Glutamatergic neuron (in vitro differentiated cells): Measurements from ENCODE around the gene PRDM16. TPM values are rescaled to one million over a fixed set of nuclear protein-coding genes. Genes with fewer than 3 reads are reported as not detected.

Experiments
- DNase-seq: peaks from one replicate; pipeline ENCODE4 v3.0.0; 2022
- H3K27ac Mint-ChIP-seq: one replicate; pipeline ENCODE4 v1.8.0; 2020; ENCODE audit warnings: mild to moderate bottlenecking, mixed read lengths, inconsistent platforms; ENCODE audit not compliant: unreplicated experiment
- H3K27me3 Mint-ChIP-seq: one replicate; pipeline ENCODE4 v1.8.0; 2020; ENCODE audit warnings: mild to moderate bottlenecking, moderate library complexity, mixed read lengths, inconsistent platforms; ENCODE audit not compliant: unreplicated experiment
- H3K36me3 Mint-ChIP-seq: one replicate; pipeline ENCODE4 v1.8.0; 2020; ENCODE audit warnings: mild to moderate bottlenecking, mixed read lengths, inconsistent platforms; ENCODE audit not compliant: unreplicated experiment
- H3K4me1 Mint-ChIP-seq: one replicate; pipeline ENCODE4 v1.8.0; 2020; ENCODE audit warnings: mild to moderate bottlenecking, low read depth, mixed read lengths, inconsistent platforms; ENCODE audit not compliant: unreplicated experiment
- H3K4me3 Mint-ChIP-seq: one replicate; pipeline ENCODE4 v1.8.0; 2020; ENCODE audit warnings: mild to moderate bottlenecking, mixed read lengths, inconsistent platforms; ENCODE audit not compliant: unreplicated experiment
- H3K9me3 Mint-ChIP-seq: one replicate; pipeline ENCODE4 v1.8.0; 2020; ENCODE audit warnings: mild to moderate bottlenecking, moderate library complexity, mixed read lengths, inconsistent platforms; ENCODE audit not compliant: unreplicated experiment
- CTCF ChIP-seq: fragments of 200-600 bp; sonication (generic); IDR thresholded peaks from one replicate; pipeline ENCODE4 v1.5.0; 2021; ENCODE audit not compliant: partially characterized antibody, unreplicated experiment
- total RNA-seq: library from RNA; stranded (reverse); fragmentation: NEBNext Ultra II Directional; extraction: Animal tissue kit (Norgen Biotek cat#: 25700); gene quantifications from one replicate; pipeline ENCODE4 v1.2.1, GENCODE V29; 2021; ENCODE audit not compliant: unreplicated experiment

The PRDM16 gene
- total RNA-seq, 1 donor from 2014 or later, result 0.07 TPM

GRCh38 chr1:3121401-3122210 is 52.6 kb downstream of the PRDM16 start:
- Mint-ChIP-seq H3K9me3 (peaks cover 1% of the 10 kb centered on the region), H3K4me3 (no peak overlapping the region), H3K4me1 (peaks cover 5% of the 10 kb centered on the region), H3K36me3 (no peaks in the 10 kb centered on the region), H3K27ac (no peak overlapping the region), H3K27me3 (no peaks in the 10 kb centered on the region)
- TF ChIP-seq CTCF, result no peak
- no peak for DNase-seq

GRCh38 chr1:3122311-3122710 is 53.3 kb downstream of the PRDM16 start:
- H3K9me3 Mint-ChIP-seq, result peaks cover 1% of the 10 kb centered on the region
- H3K4me1 Mint-ChIP-seq, result peaks cover 4% of the 10 kb centered on the region
- DNase-seq, result no peak
- no peak overlapping the region for H3K4me3 Mint-ChIP-seq
- no peak for TF ChIP-seq CTCF
- no peaks in the 10 kb centered on the region for H3K36me3 Mint-ChIP-seq
- no peak overlapping the region for H3K27ac Mint-ChIP-seq
- no peaks in the 10 kb centered on the region for H3K27me3 Mint-ChIP-seq

GRCh38 chr1:3124246-3124645 is 55.2 kb downstream of the PRDM16 start:
- Mint-ChIP-seq H3K4me3 (no peak overlapping the region), H3K36me3 (no peaks in the 10 kb centered on the region), H3K4me1 (peaks cover 7% of the 10 kb centered on the region), H3K27me3 (peaks cover 8% of the 10 kb centered on the region), H3K9me3 (peaks cover 3% of the 10 kb centered on the region), H3K27ac (no peak overlapping the region)
- TF ChIP-seq CTCF, result no peak
- DNase-seq, result no peak

GRCh38 chr1:3125078-3125477 is 56.1 kb downstream of the PRDM16 start:
- H3K36me3 Mint-ChIP-seq, result no peaks in the 10 kb centered on the region
- H3K4me1 Mint-ChIP-seq, result peaks cover 7% of the 10 kb centered on the region
- H3K4me3 Mint-ChIP-seq, result no peak overlapping the region
- peaks cover 9% of the 10 kb centered on the region for H3K27me3 Mint-ChIP-seq
- TF ChIP-seq CTCF, result no peak
- peaks cover 3% of the 10 kb centered on the region for H3K9me3 Mint-ChIP-seq
- no peak for DNase-seq
- no peak overlapping the region for H3K27ac Mint-ChIP-seq
